IPS DF 4.7 (cell line): ENCODE data around the gene CGB1.

Source experiments
- DNase-seq: peaks from one replicate; pipeline ENCODE4 v3.0.0-alpha.2; 2013; ENCODE audit warnings: low spot score; ENCODE audit errors: extremely low read depth

Gene CGB1

GRCh38 chr19:48994035-48994386, 42.7 kb downstream of the CGB1 start:
- no peak for DNase-seq

DNA sequence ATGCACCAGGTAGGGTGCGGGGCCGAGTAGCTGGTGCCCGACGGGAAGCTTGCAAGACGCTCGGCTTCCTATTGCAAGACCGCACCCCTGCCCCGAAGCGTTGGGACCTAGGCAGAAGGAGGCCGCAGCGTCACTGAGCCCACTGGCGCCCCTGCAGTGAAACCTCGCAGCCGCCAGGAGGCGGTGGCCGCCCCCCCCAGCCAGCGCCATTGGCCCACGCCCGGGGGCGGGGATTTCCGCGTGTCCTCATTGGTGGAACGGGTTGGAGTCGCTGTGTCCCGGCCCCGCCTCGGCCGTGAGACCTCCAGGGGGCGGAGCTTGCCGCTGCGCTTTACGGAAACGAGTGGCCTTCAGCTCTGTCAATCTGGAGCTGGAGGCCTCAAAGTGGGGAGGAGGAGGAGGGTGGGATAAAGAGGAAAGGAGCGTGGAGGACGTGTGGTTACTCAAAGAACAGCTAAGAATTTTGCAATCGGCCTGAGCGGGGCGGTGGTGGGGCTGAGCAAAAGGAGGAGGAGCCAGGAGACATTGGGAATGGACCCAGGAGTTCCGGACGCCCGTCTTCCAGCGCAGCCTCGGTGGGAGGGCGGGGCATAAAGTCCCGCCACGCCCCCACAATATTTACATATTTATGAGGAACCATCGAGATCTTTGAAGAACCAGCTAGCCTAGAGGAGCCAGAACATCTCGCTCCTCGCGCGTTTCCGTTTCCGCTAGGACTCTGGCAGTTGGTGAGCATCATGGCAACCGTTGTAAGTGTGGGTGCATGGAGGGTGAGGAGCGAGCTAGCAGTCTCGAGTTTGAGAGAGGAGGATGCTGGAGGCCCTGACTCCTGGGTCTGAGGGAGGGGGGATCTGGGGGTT, 43.3 kb downstream of the CGB1 start, which contains the start of the genes GYS1 and RUVBL2:
GYS1 (minus strand) TSS at position 135 of the 860 bp plus-strand sequence. CDS start 197 bp downstream, outside the sequence.
RUVBL2 (plus strand) TSS at position 713 of the 860 bp plus-strand sequence; CDS start at position 738, 25 bp downstream.
- DNase-seq, result peak; percentile 98

- DNase-seq, result no peak
Measured at GRCh38 chr19:48992581-48993174, 44.0 kb downstream of the CGB1 start.

GRCh38 chr19:48991873-48992580, 44.7 kb downstream of the CGB1 start:
- no peak for DNase-seq

- no peak for DNase-seq
Measured at GRCh38 chr19:48991011-48991609, 45.6 kb downstream of the CGB1 start.

DNA sequence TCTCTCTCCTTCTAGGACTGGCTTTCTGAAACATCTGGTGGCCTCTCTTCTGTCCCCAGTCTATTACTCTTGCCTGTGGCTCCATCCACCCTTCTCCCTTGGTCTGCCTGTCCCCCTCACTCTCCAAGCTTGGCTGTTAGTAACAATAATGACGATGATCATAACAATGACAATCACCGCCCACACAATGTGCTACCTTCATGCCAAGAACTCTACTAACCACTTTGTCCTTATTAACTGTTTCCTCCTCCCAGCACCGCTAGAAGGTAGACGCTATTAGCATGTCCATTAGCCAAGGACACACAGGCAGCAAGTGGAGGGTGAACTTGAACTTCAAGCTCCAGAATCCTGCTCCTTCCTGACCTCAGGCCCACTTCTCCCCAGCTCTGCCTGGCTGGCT, 46.3 kb downstream of the CGB1 start:
- DNase-seq, result no peak

GRCh38 chr19:48989701-48990291, 46.9 kb downstream of the CGB1 start:
- no peak for DNase-seq

- DNase-seq, result no peak
Measured at GRCh38 chr19:48988860-48989259, 47.8 kb downstream of the CGB1 start.

GRCh38 chr19:48988286-48988685, 48.4 kb downstream of the CGB1 start:
- no peak for DNase-seq

DNA sequence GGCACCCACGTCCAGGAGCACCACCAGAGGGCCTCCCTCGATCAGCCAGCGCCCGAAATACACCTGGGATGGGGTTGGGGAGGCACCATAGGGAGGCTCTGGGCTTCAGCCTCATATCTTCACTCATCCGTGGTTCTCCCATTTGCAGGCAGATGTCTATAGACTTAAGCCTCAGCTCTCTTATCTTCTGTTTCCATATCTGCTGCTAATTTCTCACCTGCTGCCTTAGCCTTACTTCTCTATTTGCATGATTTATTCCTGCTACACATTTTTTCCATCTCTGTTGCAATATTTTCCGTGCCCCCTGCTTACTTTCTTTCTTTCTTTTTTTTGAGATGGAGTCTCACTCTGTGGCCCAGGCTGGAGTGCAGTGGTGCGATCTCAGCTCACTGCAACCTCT, 49.4 kb downstream of the CGB1 start:
- DNase-seq, result no peak

GRCh38 chr19:48986211-48986610, 50.5 kb downstream of the CGB1 start:
- DNase-seq, result no peak

DNA sequence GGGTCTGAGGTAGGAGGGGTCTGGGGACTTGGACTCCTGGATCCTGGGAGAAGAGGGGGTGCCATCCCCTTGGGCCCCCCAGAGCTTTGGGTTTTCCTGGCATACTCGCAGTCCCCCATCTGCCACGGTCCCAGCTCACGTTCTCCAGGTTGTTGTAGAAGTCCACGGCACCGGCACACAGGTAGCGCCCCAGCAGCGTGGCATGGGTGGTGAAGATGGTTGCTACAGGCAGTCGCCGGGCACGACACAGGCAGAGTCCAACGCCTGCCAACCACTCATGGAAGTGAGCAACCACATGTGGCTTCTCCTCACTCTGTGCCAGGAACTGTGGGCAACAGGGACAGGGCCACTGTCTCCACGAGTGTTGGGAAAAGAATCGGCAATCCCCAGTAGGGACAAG, 51.0 kb downstream of the CGB1 start:
- no peak for DNase-seq
